ENCODE measurements around the gene VPS4B. TPM values are rescaled to one million over a fixed set of nuclear protein-coding genes. Genes with fewer than 3 reads are reported as not detected.
"Not testable (repeated sequence)": the region's sequence is repeated elsewhere in the genome, so short reads cannot be mapped to it uniquely, and the experiment has no call there.

The VPS4B gene
- total RNA-seq, 1 experiment from 2014 or later, result 43.5 TPM

DNA sequence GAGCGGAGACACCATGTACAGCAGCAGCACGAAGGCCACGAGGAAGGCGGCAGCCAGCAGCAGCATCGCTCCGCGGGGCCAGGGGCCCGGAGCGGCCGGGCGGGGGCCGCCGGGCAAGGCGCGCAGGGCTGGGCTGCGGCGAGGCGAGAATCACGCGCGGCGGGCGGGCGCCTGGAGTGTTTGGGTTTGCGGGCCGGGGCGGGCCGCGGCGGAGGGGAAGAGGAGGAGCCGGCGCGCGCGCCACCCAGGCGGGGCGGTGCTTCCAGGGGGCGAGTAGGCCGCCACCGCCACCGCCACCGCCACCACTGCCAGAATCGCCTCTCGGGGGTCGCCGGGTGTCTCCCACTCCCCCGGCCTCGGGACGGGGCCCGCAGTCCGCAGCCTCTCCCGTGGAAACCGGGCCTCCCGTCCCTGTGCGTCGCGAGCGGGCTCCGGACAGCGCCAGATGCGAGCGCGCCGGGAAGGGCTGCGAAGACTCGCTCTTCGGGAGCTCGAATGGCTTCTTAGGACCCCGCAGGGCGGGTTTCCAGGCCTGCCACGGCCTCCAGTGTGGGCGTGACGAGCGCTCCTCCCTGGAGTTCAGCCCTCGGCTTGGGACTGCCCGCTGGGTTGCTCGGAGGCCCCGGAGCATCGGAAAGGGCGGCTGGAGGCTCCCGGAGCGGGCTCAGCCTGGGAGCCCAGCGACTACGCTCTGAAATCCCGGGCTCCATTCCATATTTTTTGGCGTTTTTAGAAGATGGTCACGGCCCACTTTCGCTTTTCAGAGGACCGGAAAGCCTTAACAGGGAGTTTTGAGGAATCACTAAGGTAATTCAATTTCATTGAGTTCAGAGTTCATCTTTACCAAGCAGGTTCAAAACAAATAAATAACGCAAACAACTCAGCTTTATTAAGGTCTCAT, 55.0 kb downstream of the VPS4B start, which contains the start of gene KDSR:
Gene KDSR, minus strand, starts transcription at position 154 of the 901 bp plus-strand sequence. Its CDS starts 88 bp downstream, at position 66.
- DNase-seq (ENCODE audit: low spot score), result peak; percentile 97

DNA sequence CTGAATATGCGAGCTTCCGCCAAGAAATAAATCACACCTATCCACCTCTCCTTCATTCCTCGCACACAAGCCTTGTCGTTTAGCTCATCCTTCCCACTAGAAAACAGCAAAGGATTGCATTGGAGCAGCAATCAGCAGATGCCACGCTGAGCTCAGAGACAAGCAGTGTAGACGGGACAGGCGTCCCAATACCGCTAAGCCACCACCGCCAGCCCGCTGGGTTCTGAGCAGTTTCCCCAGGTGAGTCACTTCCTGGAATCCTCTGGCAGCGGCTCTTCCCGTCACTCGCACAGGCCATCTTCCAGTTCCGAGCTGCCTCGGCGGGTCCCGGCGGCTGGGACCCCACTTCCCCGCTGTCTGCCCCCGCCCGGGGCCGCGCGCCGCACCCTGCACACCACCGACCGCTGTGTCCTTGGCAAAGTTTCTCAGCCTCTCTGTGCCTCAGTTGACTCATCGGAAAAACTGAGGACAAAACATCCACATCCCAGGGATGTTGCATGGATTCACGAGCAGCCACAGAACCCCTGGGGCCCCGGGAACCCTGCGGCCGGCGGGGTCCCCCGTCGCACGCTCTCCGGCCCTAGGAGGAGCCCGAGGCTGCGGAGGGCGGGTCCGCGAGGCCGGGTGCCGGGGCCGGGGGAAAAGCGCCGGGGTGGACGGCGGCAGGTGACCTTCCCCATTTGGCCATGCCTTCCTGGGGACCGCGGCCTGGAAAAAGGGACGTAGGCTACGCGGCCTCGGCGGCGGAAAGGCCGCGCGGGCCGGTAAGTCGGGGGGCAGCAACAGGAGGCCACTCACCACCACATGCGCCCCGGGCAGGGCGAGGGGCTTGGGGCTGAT, 55.8 kb downstream of the VPS4B start:
- peak; percentile 68 for DNase-seq (ENCODE audit: low spot score)

DNA sequence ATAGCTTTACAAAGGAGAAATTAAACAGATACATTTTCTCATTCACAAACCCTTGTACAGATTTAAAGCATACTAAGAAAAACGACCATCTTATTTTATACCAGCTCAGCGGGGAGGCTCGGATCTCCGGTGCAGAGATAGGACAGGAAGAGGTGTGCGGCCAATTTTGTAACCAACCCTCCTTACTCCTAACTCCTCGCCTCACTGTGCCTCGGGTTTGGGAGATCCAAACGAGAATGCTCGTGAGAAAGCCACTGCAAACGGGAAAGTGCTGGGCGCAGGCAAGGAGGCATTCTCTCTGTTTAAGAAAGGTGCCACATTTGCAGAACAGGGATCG, 56.4 kb downstream of the VPS4B start:
- DNase-seq (ENCODE audit: low spot score), result peak; percentile 12

DNA sequence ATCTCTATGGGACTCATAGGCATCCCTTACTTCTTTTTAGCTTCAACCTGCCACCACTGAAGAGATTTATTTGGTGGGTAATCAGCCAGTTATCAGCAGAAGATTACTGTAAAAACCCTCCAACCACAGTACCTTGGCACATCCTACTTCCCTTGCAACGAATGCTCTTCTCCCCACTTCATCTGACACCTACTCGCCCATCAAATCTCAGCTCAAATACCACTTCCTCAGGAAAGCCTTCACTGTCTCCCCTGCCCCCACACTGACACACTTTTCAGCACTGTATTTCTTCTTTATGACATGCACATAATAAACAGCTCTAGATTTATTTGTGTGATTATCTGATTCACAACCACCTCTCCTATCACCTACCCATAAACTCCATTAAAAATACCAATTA, 58.3 kb downstream of the VPS4B start:
- DNase-seq (ENCODE audit: low spot score), result no peak

DNA sequence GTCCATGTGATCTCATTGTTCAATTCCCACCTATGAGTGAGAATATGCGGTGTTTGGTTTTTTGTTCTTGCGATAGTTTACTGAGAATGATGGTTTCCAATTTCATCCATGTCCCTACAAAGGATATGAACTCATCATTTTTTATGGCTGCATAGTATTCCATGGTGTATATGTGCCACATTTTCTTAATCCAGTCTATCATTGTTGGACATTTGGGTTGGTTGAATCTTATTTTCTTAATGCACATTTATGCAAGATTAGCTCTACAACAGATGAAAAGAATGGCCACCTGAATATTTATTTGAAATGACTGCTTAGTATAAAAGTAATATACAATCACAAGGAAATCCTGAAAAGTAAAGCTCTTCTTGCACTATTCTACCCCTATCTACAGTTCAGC, 58.9 kb downstream of the VPS4B start:
- not testable (repeated sequence) for DNase-seq (ENCODE audit: low spot score)

DNA sequence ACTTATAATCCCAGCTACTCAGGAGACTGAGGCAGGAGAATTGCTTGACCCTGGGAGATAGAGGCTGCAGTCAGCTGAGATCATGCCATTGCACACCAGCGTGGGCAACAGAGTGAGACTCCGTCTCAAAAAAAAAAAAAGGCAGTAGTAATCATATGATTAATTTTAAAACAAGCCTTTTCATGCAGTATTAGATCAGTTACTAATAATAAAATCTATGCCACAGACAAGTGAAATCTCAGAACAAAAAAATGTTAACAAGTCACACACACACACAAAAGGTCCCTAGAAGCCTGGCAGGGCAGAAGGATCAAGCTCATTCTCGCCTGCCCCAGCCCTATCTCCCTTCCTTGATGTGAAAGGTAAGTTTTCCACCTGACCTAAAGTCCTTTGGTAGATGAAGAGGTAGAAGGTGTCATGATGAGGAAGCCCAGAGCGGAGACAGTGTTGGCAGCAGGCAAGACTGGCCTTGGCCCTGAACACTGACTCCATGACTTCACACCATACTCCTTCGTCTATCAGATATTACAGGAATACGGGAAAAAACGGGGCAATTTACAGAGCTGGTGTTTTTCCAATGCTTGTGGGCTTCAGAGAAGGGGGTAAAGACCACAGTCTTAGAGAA, 65.9 kb downstream of the VPS4B start:
- no peak for DNase-seq (ENCODE audit: low spot score)

DNA sequence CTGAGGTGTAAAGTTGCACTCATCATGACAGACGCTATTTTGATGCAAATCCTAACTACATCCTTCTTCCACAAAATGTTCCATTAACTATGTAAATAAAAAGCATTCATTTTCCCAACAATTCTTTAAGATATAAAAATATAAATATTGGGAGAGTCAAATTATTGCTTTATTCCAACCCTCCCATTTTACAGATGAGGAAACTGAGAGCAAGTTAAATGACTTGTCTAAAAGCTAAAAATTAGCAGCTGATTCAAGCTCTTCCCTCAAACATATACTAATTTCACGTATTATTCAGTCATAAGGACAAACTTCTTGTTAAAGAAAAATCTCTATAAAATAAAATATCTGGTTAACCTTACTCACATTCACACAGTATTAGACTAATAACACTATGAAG, 72.0 kb downstream of the VPS4B start:
- no peak for DNase-seq (ENCODE audit: low spot score)

DNA sequence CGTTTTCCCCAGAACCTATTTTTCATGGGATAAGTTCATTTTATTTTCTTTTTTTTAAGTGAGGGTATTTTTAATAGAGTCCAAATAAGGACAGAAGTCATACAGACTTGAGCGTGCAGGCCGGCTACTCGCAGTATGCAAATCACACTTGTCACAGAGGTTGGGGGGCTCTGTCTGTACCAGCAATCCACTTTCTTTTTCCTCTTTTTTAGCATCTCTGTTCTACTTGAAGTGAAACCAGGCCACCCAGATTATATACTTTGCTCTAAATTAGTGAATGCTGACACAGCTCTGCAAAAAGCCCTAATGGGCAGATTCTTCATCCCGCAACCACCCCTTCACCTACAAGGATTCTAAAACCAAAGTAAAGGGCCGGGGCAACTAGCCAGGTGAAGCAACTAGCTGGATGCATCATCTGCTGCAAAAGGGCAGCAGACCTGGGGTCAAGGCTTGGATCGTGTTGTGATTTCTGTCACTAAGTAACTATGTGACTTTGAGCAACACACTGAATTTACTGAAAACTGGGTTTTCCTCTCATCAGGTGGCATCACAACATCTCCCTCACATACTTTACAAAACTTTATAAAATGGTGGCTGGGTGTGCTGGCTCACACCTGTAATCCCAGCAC, 73.7 kb downstream of the VPS4B start:
- no peak for DNase-seq (ENCODE audit: low spot score)

DNA sequence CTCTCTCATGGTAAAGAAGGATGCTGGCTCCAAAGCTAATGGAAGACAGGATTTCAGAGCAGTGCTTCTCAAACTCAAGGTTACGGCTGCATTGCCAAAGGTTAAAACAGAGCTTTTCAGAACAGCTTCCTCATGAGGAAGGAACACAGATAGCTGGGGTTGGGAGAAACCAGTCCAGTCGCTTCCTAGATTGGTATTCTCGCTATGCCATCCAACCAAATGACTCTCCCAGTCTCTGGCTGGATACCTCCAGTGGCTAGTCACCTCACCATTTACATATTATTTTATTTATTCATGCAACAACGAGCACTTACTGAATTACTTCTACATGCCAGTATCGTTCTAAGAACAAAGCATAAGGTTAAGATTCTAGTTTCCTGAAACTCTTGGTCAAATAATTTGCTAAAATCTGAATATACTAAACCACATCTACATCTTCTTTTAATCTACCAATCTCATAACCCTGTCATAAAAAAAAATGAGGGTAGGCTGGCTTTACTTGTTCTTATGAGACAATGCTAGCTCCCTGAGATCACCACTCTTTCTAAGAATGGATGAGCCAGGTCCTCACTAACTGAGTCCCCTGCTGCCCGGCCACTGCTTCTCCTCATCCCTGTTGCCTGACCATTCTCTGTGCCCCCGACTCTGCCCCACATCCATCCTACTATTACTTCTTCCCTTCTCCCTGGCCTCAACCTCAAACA, 75.6 kb downstream of the VPS4B start:
- DNase-seq (ENCODE audit: low spot score), result no peak

DNA sequence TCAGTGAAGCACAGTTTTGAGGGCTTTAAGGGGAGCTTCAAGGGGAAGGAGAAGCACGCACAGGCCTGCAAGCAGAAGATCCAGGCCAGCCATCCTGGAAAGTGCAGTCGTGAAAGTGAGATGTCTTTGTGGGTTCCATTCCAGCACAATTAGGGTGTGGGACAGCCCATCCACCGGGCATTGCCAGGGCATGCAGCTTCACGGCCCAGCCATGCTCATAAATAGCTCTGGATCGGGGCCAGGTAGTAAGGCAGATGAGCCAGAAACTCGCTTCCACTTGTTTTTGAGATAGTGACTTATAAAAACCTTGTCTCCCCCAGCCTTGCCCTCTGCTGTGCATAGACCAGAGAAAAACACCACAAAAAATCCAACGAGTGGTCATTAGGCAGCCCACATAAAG, 76.2 kb downstream of the VPS4B start:
- no peak for DNase-seq (ENCODE audit: low spot score)

DNA sequence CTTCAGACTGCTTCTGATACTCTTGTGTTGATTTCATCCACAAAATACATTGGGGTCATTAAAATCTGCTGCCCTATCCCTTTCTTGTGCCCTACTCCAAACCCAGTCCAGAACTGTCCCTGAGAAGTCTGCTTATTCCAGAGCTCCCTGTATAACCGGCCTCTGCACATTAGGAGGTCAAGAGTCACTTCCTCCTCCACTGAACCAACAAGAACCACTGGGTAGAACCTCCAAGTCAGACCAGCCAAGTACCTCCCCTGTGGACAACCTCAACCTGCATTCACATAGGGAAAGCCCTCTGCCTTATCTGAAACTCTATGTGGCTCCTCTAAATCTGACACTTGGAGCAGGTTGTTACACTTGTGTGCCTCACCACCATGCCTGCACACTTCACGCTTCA, 77.4 kb downstream of the VPS4B start:
- no peak for DNase-seq (ENCODE audit: low spot score)

DNA sequence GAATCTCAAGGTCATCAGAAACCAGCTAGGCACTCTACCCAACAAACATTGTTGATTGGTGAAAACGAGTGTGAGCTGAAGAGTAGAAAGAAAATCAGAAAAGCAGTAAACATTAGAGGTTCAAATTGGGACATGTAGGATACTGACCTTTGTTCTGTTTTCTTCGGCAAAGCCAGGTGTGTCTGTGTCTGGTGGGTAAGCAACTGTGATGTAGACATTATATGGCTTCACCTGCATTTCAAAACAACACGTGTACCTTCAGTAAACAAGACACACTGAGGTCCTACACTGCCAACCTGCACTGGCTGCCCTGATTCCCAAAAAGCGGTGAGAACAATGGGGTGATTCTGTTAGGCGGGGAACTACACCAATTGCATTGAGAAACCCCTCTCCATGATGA, 78.0 kb downstream of the VPS4B start:
- DNase-seq (ENCODE audit: low spot score), result no peak

DNA sequence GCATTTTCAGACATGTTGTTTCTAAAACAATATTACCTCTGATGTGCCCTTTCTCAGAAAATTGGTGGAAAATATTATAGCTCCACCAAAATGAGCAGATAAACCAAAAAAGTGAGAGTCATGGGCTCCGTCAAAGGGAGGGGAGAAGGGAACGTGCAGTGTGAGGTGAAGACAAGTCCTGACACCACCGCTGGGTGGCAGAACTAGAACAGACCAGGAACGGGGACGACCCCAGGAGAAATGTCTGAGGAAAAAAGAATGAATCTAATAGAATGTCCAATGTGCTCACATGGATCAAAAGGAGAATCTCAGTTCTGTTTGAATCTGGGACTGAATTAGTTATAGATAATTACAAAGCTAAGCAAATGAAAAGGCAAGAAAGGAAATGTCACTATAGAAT, 80.1 kb downstream of the VPS4B start:
- DNase-seq (ENCODE audit: low spot score), result no peak

DNA sequence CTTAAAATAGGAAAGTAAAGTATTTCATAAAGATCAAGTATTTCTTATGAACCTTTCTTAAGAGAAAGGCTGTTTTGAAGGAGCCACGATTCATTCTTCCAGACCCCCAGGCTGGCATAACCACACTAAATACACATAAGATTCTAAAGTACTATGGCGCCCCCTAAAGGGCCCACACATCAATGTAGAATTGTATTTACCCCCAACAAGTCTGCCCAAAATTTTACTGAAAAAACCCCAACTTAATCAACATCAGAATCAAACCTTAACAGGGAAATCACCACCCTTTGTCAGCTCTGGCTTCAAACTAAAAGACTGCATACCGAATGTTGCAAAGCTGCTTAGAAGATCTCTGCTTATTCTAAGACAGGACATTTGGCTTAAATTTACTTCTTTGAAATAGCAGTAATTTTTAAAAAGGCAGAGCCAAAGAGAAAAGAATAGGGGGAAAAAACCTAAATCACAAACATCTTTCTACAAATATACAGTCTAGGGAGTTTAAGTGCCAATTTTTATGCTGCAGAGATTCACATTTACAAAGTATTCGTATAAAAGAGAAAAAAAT, 82.3 kb downstream of the VPS4B start:
- DNase-seq (ENCODE audit: low spot score), result no peak

Other genes starting within 250 kb of the VPS4B start
- 2.7 and 2.9 TPM in 2 replicates for gene BCL2, start 102.7 kb downstream of the VPS4B start, total RNA-seq (2014; rRNA removed; shearing (Covaris generic))
- gene KDSR, start 55.3 kb downstream of the VPS4B start, total RNA-seq (2014; rRNA removed; shearing (Covaris generic)), result 29.1 and 32.0 TPM in 2 replicates
- 1.1 TPM in 1 of 2 replicates, not detected in the other for gene SERPINB5, start 54.5 kb upstream of the VPS4B start, total RNA-seq (2014; rRNA removed; shearing (Covaris generic))
- not detected in 2 replicates for gene SERPINB12, start 119.9 kb upstream of the VPS4B start, total RNA-seq (2014; rRNA removed; shearing (Covaris generic))
- not detected in 2 replicates for gene SERPINB13, start 164.9 kb upstream of the VPS4B start, total RNA-seq (2014; rRNA removed; shearing (Covaris generic))
- not detected in 2 replicates for gene SERPINB4, start 221.8 kb upstream of the VPS4B start, total RNA-seq (2014; rRNA removed; shearing (Covaris generic))
- not detected in 2 replicates for gene SERPINB3, start 239.4 kb upstream of the VPS4B start, total RNA-seq (2014; rRNA removed; shearing (Covaris generic))